Measurements from ENCODE around the gene EIF3D. TPM values are rescaled to one million over a fixed set of nuclear protein-coding genes. Genes with fewer than 3 reads are reported as not detected.

The EIF3D gene
- total RNA-seq, 1 experiment from 2014 or later = 306 TPM

DNA sequence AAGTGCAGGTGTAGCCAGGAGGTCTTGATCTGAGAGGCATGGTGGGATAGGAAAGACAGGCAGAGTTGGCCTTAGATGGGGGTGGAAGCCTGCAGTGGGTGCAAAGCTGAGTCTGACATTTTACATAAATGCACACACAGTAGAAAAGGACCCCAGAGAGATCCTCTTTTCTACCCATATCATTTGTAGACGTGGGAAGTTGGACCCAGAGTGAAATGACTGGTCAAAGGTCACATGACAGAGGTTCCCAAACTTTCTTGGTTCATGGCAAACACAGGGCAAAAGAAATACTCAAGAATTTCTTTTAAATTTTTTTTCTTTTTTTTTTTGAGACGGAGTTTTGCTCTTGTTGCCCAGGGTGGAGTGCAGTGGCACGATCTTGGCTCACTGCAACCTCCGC lies 16.0 kb downstream of the EIF3D start:
- H3K79me2 ChIP-seq (ENCODE audit: insufficient read depth, low read length) = peaks cover 33% of the 10 kb centered on the region; the same call in 1 of the 2 replicates
- H2AFZ ChIP-seq (ENCODE audit: low read depth, low read length, poor library complexity, severe bottlenecking) = no peak overlapping the region
- CTCF ChIA-PET = interaction anchor here (1.2 to 1.6 kb wide), 2 partner anchors 10 to 263 kb away, joined by 3 to 4 read pairs; partner anchors contain the start of gene IFT27
- no peak for TF ChIP-seq ELF1 (IDR thresholded peaks at IDR 0.05; ENCODE audit: borderline replicate concordance, low read depth)
- TF ChIP-seq EZH2 (IDR thresholded peaks at IDR 0.05) = no peak
- no peak for TF ChIP-seq RAD21 (IDR thresholded peaks at IDR 0.05; ENCODE audit: low read depth)
- TF ChIP-seq EZH2phosphoT487 (IDR thresholded peaks at IDR 0.05; ENCODE audit: borderline replicate concordance) = no peak
- TF ChIP-seq, protein P1, sequence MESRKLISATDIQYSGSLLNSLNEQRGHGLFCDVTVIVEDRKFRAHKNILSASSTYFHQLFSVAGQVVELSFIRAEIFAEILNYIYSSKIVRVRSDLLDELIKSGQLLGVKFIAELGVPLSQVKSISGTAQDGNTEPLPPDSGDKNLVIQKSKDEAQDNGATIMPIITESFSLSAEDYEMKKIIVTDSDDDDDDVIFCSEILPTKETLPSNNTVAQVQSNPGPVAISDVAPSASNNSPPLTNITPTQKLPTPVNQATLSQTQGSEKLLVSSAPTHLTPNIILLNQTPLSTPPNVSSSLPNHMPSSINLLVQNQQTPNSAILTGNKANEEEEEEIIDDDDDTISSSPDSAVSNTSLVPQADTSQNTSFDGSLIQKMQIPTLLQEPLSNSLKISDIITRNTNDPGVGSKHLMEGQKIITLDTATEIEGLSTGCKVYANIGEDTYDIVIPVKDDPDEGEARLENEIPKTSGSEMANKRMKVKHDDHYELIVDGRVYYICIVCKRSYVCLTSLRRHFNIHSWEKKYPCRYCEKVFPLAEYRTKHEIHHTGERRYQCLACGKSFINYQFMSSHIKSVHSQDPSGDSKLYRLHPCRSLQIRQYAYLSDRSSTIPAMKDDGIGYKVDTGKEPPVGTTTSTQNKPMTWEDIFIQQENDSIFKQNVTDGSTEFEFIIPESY (IDR thresholded peaks at IDR 0.05; ENCODE audit: extremely low read depth, insufficient replicate concordance, low read length) = no peak
- TF ChIP-seq, protein P2, sequence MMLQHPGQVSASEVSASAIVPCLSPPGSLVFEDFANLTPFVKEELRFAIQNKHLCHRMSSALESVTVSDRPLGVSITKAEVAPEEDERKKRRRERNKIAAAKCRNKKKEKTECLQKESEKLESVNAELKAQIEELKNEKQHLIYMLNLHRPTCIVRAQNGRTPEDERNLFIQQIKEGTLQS (IDR thresholded peaks at IDR 0.05) = no peak
- TF ChIP-seq, protein P3, sequence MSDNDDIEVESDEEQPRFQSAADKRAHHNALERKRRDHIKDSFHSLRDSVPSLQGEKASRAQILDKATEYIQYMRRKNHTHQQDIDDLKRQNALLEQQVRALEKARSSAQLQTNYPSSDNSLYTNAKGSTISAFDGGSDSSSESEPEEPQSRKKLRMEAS (IDR thresholded peaks at IDR 0.05) = no peak
- no peak for TF ChIP-seq JUND (IDR thresholded peaks at IDR 0.05)
- TF ChIP-seq SP1 (IDR thresholded peaks at IDR 0.05; ENCODE audit: low read depth) = no peak
- no peak for TF ChIP-seq POLR2A (IDR thresholded peaks at IDR 0.05; ENCODE audit: borderline replicate concordance, extremely low read depth, insufficient read depth, insufficient read length)
- TF ChIP-seq ZNF274 (IDR thresholded peaks at IDR 0.05; ENCODE audit: low read depth, low read length) = no peak
- RAD21 ChIA-PET (ENCODE audit: low non-redundant PET in 1 of 2, low total read pairs in 2 of 2, uncharacterized antibody in 2 of 2, unreplicated experiment in 2 of 2) = no interaction called here
- no peaks in the 10 kb centered on the region for H3K9me3 ChIP-seq (ENCODE audit: control insufficient read depth in 1 of 2, insufficient read depth in 1 of 2, low read depth in 1 of 2, low read length in 2 of 2)
- no peak for ATAC-seq
- no peak overlapping the region for H3K27ac ChIP-seq (ENCODE audit: low read depth, low read length)
- DNase-seq (ENCODE audit: low read depth, low spot score) = no peak
- peaks cover 62 to 69% of the 10 kb centered on the region in 2 experiments for H3K36me3 ChIP-seq (ENCODE audit: control insufficient read depth in 1 of 2, insufficient read depth in 2 of 2, low read length in 2 of 2)
- H3K27me3 ChIP-seq (ENCODE audit: insufficient read depth, low read length) = no peaks in the 10 kb centered on the region
- no peak overlapping the region for H3K4me2 ChIP-seq (ENCODE audit: low read length)
- POLR2A ChIA-PET = interaction anchor here (1.0 kb wide), 1 partner anchor 16 kb away, joined by 3 read pairs; the partner anchor contains the start of gene EIF3D
- intact Hi-C loops (cut with micrococcal nuclease) = no loop called here
- no peaks in the 10 kb centered on the region for H3K4me1 ChIP-seq (ENCODE audit: control insufficient read depth in 1 of 2, insufficient read depth in 2 of 2, low read length in 2 of 2)
- H4K20me1 ChIP-seq (ENCODE audit: insufficient read depth) = 0 out of 2 replicates have a peak, but pooled peaks cover 4% of the 10 kb centered on the region
- BruUV-seq (replicated peaks) = no TSS peak
- H3K9ac ChIP-seq (ENCODE audit: low read length) = no peak overlapping the region
- no peak overlapping the region for H3K4me3 ChIP-seq (replicated peaks in 1 of 2; ENCODE audit: low read depth in 1 of 2, low read length in 2 of 2)
- no peaks in the 10 kb centered on the region for H3K9me2 ChIP-seq (ENCODE audit: insufficient read depth)

Measured in HCT116 (cell line).